ENCODE data around the gene KRTAP1-5.
"Not testable (repeated sequence)": the region's sequence is repeated elsewhere in the genome, so short reads cannot be mapped to it uniquely, and the experiment has no call there.

DNA sequence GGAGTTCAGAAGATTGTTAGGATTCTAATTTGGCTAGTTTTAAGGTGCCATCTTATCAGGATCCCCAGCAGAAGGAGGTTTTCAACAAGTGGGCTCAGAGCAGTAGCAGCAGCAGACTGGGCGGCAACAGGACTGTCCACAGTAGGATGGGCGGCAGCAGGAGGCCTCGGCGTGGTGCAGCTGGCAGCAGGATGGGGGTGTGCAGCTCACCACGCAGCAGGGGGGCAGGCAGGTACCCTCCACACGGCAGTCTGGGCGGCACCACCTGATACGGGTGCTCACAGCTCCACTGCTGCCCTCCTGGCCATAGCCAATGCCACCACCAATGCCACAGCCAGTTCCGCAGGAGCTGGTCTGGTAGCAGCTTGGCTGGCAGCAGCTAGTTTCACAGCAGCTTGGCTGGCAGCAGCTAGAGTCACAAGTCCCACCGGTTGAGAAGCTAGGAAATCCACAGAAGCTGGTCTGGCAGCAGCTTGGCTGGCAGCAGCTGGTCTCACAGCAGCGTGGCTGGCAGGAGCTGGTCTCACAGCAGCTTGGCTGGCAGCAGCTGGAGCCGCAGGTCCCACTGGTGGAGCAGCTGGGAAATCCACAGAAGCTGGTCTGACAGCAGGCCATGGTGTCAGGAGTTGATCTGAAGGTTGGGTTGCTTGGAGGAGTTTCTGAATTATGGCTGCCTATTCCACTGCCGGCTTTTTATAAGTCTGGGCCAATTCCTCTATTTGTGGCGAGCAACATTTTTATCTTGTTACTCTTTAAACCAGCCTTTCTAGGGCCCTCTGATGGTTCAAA lies 14.0 kb upstream of the KRTAP1-5 start, which contains the start of gene KRTAP1-1:
- TF ChIP-seq, protein P1, sequence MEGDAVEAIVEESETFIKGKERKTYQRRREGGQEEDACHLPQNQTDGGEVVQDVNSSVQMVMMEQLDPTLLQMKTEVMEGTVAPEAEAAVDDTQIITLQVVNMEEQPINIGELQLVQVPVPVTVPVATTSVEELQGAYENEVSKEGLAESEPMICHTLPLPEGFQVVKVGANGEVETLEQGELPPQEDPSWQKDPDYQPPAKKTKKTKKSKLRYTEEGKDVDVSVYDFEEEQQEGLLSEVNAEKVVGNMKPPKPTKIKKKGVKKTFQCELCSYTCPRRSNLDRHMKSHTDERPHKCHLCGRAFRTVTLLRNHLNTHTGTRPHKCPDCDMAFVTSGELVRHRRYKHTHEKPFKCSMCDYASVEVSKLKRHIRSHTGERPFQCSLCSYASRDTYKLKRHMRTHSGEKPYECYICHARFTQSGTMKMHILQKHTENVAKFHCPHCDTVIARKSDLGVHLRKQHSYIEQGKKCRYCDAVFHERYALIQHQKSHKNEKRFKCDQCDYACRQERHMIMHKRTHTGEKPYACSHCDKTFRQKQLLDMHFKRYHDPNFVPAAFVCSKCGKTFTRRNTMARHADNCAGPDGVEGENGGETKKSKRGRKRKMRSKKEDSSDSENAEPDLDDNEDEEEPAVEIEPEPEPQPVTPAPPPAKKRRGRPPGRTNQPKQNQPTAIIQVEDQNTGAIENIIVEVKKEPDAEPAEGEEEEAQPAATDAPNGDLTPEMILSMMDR (IDR thresholded peaks at IDR 0.05; ENCODE audit: low read depth, low read length, missing input control): not testable (repeated sequence)
- TF ChIP-seq TAF1 (conservative IDR thresholded peaks at IDR 0.05); RXRA (IDR thresholded peaks at IDR 0.05); RAD21 (IDR thresholded peaks at IDR 0.05): not testable (repeated sequence)
- TF ChIP-seq, protein P2, sequence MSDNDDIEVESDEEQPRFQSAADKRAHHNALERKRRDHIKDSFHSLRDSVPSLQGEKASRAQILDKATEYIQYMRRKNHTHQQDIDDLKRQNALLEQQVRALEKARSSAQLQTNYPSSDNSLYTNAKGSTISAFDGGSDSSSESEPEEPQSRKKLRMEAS (IDR thresholded peaks at IDR 0.05): not testable (repeated sequence)
- TF ChIP-seq, protein P3, sequence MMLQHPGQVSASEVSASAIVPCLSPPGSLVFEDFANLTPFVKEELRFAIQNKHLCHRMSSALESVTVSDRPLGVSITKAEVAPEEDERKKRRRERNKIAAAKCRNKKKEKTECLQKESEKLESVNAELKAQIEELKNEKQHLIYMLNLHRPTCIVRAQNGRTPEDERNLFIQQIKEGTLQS (IDR thresholded peaks at IDR 0.05): not testable (repeated sequence)

Measured in liver (tissue), 3 donors.